NCI-H82 treated with DMSO at 0.1 percent for 48 hours (cell line): ENCODE measurements around the gene HES4.
"Not testable (repeated sequence)": the region's sequence is repeated elsewhere in the genome, so short reads cannot be mapped to it uniquely, and the experiment has no call there.

ENCODE experiments used
- DNase-seq: peaks from one replicate; lab custom pipeline; 2025; ENCODE audit not compliant: unreplicated experiment; lab: John Stamatoyannopoulos, UW

The HES4 gene

DNA sequence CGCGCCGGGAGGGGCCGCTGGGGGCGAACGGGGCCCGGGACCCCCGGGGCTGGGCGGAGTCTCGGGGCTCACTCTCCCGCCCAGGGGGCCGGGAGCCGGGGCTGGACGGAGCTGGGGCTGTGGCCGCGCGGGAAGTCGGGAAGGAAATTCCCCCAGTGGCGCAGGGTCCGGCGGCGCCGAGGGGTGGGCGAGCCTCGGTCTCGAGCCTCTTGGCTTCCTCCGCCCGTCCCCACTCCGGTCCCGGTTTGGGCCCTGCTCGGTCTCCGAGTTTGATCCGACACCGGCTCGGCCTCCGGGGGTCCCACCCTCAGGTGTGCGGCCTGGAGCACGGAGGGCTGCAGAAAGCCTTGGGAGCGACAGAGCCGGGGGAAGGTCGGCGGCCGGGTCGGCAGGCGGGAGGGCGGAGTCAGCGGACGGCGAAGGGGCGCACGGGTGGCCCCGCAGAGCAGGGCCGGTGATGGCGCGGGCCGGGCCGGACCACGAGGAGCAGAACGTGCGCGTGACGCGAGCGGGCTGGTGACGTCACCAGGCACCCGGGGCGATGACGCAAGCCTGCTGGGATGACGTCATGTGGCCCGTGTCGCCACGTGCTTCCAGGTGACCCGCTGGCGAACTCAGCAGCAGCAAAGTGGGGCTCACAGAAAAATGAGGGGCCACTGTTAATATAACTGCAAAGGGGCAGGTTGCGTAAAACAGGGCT is 610 bp upstream of the HES4 start:
- no peak for DNase-seq

DNA sequence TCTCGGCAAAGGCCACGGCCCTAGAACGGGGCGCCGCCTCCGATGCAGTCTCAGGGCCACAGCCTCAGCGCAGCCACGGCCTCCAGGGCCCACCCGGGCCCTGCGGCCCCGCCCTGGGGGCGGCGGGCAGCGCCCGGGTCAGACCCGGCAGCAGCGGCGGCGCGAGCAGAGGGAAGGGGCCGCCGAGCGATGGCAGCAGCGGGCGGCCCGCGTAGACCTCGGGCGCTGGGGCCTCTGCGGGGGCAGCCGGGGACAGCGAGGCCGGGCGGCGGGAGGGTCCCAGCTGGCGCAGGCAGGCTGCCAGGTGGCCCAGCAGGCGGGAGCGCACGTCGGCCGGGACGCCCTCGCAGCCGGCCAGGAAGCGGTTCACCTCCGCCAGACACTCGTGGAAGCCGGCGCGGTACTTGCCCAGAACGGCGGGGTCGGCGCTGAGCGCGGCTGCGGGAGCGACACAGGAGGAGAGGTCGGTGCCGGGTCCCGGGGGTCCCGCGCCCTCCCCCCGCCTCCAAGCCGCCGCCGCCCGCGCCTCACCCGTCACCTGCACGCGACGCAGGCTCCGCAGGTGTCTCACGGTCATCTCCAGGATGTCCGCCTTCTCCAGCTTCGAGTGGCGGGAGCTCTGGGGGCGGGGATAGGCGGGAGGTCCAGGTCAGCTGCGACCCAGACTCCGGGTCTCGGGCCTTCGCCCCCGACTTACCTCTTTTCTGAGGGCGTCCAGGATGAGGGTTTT is 737 bp downstream of the HES4 start:
- no peak for DNase-seq

DNA sequence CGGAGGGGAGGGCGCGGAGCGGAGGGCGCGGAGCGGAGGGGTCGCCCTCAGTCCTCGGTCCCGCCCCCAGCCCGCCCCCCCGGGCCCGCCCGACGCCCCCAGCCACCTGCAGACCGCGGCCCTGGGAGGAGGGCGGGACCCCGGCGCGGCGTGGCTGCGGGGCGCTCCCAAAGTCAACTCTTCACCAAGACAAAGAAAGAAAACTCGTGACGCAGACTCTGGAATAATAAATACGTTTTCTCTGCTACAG is 1.2 kb downstream of the HES4 start:
- no peak for DNase-seq

DNA sequence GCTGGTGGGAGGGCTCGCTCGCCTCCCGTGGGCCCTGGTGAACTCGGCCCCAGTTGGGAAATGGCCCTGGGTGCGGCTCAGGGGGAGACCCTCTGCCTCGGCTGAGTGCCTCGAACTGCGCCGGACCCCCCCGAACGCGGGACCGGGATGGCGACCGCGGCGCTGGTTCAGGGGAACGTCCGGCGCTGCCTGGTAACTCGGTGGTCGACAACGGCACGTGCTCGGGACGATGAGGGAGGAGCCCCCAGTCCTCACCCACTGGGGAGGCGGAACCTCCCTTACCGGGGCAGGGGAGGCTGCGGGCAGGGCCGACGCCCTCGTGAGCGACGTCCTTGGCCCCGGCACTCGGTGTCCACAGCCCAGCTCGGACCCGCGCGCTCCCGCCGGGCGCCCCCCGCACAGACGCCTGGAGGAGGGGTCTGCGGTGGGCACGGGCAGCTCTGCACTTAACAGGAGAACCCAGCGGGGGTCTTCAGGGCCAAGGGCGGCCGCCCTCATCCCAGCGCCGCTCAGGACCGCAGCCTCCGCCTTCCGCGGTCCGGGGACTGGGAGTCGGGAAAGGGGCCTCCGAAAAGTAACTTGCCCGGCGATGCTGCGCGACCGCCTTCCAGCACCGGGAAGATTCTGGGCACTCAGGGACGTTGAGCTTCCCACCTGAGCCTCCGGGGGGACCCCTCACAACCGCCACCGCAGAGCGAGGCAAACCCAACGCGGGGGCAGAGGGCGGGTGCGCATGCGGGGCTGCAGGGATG is 1.7 kb downstream of the HES4 start:
- DNase-seq, result no peak

DNA sequence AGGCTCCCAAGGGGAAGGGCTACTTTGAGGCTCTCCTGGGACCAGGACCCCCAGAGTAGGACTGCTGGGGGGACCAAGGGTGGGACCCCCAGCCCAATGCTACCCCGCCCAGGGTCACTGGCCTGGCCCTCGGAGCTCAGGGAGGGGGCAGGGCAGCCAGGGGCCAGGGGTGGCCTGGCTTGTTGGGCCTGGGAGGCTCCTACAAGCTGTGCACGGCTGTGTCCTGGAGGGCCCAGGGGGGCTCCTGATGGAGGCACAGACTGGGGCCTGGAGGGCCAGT is 2.2 kb downstream of the HES4 start:
- no peak for DNase-seq

DNA sequence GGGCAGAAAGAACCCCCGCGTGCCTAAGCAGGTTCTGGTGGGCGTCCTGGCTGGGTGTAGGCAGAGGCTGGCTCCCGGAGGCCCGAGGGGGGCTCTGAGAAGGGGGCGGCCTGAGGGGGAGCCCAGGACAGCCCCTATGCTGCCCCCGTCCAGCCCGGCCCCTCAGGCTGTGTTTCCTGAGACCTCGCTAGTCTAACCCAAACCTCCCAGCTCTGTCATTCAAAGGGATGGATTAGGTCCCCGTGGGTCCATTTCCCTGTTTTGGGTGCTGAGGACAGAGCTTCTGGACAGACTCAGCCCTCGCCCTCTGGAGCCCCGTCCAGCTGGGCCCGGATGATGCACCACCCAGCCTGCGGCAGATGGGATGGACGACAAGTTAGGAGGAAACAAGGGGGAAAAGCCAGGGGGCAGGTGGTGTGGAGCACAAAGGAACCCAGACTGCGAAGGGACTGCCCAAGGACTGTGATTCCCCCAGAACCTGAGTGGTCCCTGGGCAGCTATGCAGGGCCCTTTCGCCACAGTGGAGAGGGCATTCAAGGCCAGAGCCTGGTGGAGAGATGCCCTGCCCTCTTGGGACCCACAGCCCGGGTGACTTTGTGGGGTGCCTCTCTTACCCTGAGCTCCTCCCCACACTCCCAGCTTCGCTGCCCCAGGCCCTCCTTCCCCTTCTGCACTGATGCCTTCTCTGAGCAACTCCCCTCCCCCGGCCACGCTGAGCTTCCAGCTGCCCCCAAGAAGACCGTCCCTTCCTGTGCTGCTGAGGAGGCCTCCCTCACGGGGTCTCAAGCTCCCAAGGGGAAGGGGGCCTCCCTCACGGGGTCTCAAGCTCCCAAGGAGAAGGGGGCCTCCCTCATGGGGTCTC is 2.8 kb downstream of the HES4 start:
- no peak for DNase-seq

DNA sequence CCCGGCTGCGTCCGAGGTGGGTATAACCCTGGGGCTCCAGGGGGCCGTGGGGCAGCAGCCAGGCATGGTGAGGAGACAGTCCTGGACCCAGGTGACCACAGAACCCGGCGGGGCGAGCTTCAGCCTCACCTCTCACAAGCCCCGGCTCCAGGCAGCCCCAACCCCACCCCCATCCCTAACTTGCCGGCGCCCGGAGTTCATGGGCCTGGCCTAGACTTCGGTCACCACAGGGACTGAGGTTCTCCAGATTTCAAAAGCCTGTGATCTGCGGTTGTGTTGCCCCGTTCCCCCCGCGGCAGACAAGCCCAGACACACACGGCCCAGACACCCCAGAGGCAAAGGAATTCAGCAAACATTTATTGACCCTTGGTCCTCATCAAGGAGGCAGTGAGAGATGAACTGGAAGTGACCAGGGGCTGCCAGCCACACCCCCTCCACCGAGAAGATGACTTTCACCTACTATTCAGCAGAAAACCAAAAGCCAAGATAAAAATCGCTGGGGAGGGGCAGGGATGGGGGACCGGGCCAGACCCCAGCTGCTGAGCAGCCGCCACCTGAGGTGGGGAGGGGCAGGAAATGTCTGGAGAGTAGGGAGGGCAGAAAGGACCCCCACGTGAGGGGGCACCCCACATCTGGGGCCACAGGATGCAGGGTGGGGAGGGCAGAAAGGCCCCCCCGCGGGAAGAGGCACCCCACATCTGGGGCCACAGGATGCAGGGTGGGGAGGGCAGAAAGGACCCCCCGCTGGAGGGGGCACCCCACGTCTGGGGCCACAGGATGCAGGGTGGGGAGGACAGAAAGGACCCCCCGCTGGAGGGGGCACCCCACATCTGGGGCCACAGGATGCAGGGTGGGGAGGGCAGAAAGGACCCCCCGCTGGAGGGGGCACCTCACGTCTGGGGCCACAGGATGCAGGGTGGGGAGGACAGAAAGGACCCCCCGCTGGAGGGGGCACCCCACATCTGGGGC is 3.9 kb downstream of the HES4 start:
- DNase-seq, result no peak

DNA sequence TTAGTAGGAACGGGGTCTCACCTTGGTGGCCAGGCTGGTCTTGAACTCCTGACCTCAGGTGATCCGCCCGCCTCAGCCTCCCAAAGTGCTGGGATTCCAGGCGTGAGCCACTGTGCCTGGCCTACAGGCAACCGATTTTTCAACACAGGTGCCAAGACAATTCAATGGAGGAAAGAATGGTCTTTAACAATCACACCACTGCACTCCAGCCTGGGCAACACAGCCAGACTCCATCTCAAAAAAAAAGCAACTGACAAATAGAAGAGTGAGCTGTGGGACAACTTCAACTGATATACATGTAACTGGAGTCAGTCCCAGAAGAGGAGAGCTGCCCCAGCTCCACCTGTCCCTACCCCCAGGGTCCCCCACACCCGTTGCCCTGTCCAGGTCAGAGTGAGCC is 5.4 kb downstream of the HES4 start:
- DNase-seq, result not testable (repeated sequence)

DNA sequence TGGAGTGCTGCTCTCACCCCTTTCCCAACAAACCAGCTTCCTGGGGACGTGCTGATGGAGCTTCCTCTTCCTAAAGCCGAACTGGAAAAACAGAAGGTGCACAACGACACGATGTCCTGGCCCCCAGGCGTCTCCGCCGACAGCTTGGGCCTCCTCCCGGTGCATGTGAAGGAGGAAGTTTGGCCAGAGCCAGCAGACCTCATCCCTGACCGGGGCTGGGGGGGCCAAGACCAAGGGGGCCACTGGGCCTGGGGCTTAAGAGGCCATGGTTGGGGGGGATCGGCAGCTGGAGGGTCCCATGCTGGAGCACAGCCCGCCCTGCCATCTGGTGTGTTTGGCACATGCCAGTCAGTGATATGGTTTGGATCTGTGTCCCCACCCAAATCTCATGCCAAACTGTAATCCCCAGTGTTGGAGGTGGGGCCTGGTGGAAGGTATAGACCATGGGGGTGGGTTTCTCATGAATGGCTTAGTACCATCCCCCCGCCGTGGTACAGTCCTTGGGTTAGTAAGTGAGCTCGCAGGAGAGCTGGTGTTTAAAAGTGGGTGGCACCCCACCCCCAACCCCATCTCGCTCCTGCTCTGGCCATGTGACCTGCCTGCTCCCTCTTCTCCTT is 6.4 kb downstream of the HES4 start:
- DNase-seq, result no peak

DNA sequence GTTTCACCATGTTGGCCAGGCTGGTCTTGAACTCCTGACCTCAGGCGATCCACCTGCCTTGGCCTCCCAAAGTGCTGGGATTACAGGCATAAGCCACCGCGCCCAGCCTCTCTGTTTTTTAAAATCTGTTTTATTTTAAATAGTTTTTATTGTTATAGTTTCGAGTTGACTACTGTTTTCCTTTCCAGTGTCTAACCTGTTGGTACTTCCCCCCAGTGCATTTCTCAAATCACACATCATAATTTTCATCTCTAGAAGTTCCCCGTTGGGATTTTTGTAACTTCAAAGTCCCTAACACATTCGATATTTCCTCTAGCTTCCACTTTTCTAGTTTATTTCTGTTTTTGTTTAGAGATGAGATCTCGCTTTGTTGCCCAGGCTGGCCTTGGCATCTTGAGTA is 7.5 kb downstream of the HES4 start:
- no peak for DNase-seq

DNA sequence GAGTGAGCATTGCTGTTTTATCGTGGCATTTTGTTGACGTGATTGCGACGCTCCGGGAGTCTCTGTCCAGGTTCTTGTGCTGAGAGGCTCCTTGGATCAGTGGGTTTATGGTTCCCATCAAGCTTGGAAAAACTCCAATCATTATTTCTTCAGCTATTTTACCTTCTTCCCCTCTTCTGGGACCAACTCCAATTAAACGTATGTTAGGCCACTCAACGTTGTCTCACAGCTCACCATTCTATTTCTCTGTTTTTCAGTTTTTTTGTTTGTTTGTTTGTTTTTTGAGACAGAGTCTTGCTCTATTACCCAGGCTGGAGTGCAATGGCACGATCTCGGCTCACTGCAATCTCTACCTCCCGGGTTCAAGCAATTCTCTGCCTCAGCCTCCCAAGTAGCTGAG is 8.0 kb downstream of the HES4 start:
- DNase-seq, result no peak

DNA sequence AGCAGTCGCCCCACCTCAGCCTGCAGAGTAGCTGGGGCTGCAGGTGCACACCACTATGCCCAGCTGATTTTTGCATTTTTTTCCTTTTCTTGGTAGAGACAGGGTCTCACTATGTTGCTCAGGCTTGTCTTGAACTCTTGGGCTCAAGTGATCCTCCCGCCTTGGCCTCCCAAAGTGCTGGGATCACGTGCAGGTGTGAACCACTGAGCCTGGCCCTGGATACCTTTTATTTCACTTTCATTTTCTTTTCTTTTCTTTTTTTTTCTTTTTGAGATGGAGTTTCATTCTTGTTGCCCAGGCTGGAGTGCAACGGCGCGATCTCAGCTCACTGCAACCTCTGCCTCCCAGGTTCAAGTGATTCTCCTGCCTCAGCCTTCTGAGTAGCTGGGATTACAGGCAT is 8.6 kb downstream of the HES4 start:
- not testable (repeated sequence) for DNase-seq

DNA sequence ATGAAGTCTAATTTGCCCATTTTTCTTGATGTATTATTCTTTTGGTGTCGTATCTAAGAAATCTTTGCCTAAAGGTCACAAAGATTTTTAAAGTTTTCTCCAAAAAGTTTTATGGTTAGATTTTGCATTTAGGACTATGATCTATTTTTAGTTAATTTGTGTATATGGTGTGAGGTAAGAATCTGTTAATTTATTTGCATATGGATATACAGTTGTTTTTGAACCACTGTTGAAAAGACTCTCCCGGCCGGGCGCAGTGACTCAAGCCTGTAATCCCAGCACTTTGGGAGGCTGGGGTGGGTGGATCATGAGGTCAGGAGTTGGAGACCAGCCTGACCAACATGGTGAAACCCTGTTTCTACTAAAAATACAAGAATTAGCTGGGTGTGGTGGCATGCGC is 11.8 kb downstream of the HES4 start:
- DNase-seq, result not testable (repeated sequence)

DNA sequence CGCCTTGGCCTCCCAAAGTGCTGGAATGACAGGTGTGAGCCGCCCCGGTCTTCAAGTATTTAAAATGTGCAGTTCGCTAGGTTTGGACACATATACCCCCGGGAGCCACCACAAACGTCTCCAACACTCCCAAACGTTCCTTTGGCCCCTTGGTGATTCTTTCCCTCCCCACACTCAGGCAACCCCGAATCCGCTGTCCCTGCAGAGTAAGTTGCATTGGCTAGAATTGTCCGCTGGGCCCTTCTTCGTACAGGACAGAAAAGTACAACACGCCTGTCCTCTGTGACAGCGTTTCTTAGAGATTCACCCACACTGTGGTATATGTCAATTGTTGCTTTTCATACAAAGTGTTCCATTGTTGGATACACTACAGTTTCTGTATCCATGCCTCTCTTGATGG is 14.8 kb downstream of the HES4 start:
- no peak for DNase-seq

DNA sequence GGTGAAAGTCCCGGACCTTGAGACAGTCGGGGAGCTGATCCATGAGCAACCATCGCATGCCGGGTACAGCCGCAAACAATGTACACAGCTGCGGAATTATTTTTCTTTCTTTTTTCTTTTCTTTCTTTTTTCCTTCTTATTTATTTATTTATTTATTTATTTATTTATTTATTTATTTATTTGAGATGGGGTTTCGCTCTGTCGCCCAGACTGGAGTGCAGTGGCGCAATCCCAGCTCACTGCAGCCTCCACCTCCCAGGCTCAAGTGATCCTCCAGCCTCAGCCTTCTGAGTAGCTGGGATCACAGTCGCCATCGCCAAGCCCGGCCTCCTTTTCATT is 15.5 kb downstream of the HES4 start:
- no peak for DNase-seq

DNA sequence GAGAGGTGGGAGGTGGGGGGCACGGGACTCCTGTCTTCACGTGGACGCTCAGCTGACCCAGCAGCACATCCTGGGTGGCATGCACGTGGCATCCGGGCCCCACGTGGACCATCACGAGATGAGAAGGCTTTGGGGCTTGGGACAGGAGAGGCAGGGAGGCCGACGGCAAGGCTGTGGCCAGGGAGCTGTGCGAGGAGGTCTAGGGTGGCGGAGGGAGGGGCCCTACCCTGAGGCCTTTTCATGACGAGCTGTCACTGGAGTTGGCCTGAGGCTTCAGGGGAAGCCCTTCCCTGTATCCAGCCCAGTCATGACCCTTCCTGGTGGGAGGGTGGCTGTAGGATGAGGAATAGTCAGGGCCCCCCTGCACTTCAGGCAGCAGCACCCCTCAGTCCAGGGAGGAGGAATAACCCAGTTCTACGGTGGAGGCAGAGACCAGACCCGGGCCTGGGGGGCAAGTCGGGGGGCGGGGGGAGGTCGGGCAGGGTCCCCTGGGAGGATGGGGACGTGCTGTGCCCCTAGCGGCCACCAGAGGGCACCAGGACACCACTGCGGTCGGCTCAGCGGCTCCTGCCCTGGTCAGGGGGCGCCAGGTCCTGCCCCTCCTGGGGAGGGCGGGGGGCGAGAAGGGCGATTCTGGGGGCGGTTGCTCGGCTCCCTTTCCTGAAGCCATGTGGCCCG is 16.0 kb downstream of the HES4 start:
- DNase-seq, result no peak

DNA sequence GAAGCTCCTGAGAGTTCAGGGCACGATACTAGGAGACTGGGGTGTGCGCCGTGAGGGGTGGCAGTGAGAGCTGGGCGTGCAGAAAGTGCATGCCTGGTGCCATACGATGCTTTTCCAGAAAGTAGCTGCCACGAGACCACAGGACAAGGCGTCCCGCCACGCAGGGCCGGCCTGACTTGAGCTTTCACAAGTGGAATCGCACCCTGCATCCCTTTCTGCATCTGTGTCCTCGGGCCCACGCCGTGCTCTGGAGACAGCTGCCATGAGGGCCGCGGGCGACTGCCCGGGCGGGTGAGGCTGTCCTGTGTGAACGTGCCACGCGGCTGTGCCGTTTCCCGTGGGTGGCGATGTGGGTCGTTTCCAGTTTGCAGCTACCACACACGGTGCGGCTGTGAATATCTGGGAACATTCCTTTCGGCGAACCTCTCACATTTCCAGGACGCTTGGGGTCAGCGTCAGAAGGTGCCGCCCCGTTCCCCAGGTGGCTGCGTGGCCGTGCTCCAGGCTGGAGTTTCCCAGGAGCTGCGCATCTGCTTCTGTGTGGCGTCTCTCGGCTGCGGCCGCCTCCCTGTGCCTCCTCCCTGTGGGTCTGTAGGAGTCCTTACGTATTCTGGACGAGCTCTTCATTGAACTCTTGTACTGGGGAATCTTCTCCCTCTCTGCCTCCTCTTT is 17.0 kb downstream of the HES4 start:
- no peak for DNase-seq

DNA sequence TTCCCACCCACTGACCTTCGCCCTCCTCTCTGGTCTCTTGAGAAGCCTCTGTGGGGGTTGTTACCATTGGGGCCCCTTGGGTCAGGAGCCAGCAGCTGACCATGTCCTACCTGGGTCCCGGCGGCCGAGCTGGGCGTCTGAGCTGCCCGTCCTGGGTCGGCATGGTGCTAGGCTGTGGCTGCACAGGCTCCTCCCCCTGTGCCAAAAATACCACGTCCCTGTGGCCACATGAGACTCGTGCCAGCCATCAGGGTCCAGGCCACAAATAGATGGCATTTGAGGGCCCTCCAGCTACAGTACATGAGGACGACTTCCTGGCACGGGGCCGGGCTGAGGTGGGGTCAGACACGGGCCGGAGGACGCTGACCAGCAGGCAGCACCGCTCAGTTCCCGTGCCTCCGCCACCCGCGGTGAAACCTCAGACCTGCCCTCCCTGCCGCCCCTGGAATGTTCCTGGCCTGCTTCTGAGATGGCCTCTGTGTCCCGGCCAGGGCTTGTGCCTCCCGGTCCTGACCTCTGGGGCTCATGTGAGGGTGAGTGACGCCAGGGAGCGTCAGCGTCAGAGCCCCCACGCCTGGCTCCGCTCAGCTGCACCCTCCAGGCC is 17.8 kb downstream of the HES4 start, which contains the start of gene PERM1:
Gene PERM1 (minus strand): TSS at position 139 of the 604 bp plus-strand sequence. CDS start 1,064 bp downstream, outside the sequence.
- DNase-seq, result no peak
